Right lobe of liver (tissue), 6 donors: Measurements from ENCODE around the gene ADGRD2. TPM values are rescaled to one million over a fixed set of nuclear protein-coding genes. Genes with fewer than 3 reads are reported as not detected.
A peak's percentile ranks its signal among the peaks of the same experiment; 100 is the strongest.

Source experiments
- ATAC-seq, 4 donors: fragments of 200-7000 bp; cut with Tn5 transposase; one replicate each; pipeline ENCODE4 v1.9.1; 2020; ENCODE audit warnings: mild to moderate bottlenecking in 4 of 4, moderate library complexity in 4 of 4
- DNase-seq, 3 donors: peaks; one replicate each; pipeline ENCODE4 v3.0.0-alpha.2; 2020
- H3K27ac ChIP-seq, 3 donors: fragments of 200-600 bp; one replicate each; pipeline ENCODE4 v1.8.0; 2022
- H3K27me3 ChIP-seq, 2 donors: fragments of 200-600 bp; one replicate each; pipeline ENCODE4 v1.8.0; 2022
- H3K36me3 ChIP-seq, 4 donors: fragments of 200-600 bp; sonication (generic) in 1 of 4; one replicate each; pipeline versions ENCODE4 v1.5.1 to v1.8.0; 2017 to 2022; ENCODE audit warnings: control low read depth in 1 of 4
- H3K4me1 ChIP-seq, 4 donors: fragments of 200-600 bp; sonication (generic) in 1 of 4; one replicate each; pipeline versions ENCODE4 v1.5.1 to v1.8.0; 2017 to 2022; ENCODE audit warnings: control low read depth in 1 of 4
- H3K4me3 ChIP-seq, 3 donors: fragments of 200-600 bp; one replicate each; pipeline ENCODE4 v1.8.0; 2022
- H3K9me3 ChIP-seq, 4 donors: fragments of 200-600 bp; sonication (generic) in 1 of 4; one replicate each; pipeline versions ENCODE4 v1.5.1 to v1.8.0; 2017 to 2022; ENCODE audit warnings: control low read depth in 1 of 4
- CTCF ChIP-seq, 4 donors: fragments of 200-600 bp in 3 of 4; fragments of 450-650 bp in 1 of 4; IDR thresholded peaks; one replicate each; pipeline versions ENCODE4 v1.5.1 to v1.8.0; 2016 to 2022; ENCODE audit warnings: antibody characterized with exemption in 4 of 4, mild to moderate bottlenecking in 2 of 4
- POLR2A ChIP-seq: fragments of 450-650 bp; IDR thresholded peaks from one replicate; pipeline ENCODE4 v1.6.1; 2017; ENCODE audit warnings: antibody characterized with exemption, mild to moderate bottlenecking
- WGBS: methylation state at CpG from one replicate; pipeline ENCODE4 v1.1.6; 2018; ENCODE audit warnings: low coverage, low lambda C conversion rate; ENCODE audit not compliant: insufficient coverage; ENCODE audit errors: missing lambda C conversion rate; 5-methylcytosine and 5-hydroxymethylcytosine counted together
- intact Hi-C, 2 donors: fragments of 100-400 bp; cut with DNase I; formaldehyde crosslinking; loops; one replicate each; pipeline versions ENCODE4 v1.11.2 to v1.14.1; 2022
- total RNA-seq, 6 experiments: library from RNA; depleted of rRNA in 2 of 6; stranded (reverse); fragments of >200 nt in 2 of 6; fragmentation: NEBNext Ultra II Directional in 3 of 6; extraction: Animal tissue kit (Norgen Biotek cat#: 25700) in 3 of 6; gene quantifications; one replicate each; pipeline versions ENCODE4 v1.1.0 to v1.2.4, GENCODE V29; 2016 to 2023
- donor health status: DM: no; HTN: yes; CAD: no.
- donor health status: DM: no; HTN: no; CAD: no.
- donor health status: DM: no; HTN: no; CAD: no.
- donor health status: DM: no; HTN: yes; CAD: no.
- donor health status: DM: no; HTN: yes; CAD: no.

The ADGRD2 gene
- total RNA-seq, 6 experiments from 2014 or later, result not detected

- H3K4me3 ChIP-seq, result no peak overlapping the region
- H3K36me3 ChIP-seq, result no peaks in the 10 kb centered on the region
- no peak overlapping the region for H3K27ac ChIP-seq
- 64% methylated on average over 6 of the region's 6 CpGs for WGBS
- ATAC-seq, result no peak
- peaks cover 0 to 7% of the 10 kb centered on the region in 2 donors for H3K27me3 ChIP-seq
- no peaks in the 10 kb centered on the region for H3K9me3 ChIP-seq
- no peak for DNase-seq
- TF ChIP-seq CTCF (IDR thresholded peaks at IDR 0.05) (no peak), POLR2A (no peak)
- peaks cover 0 to 5% (median 0%) of the 10 kb centered on the region in 4 donors for H3K4me1 ChIP-seq
- intact Hi-C loops, result no loop called here
Measured at GRCh38 chr9:124498040-124498439, 47.8 kb downstream of the ADGRD2 start.

- no peaks in the 10 kb centered on the region for H3K36me3 ChIP-seq
- 20% methylated on average over 1 of the region's 15 CpGs for WGBS
- no peak for ATAC-seq
- H3K4me3 ChIP-seq, result no peak overlapping the region
- intact Hi-C loops, result no loop called here
- peaks cover 0 to 13% of the 10 kb centered on the region in 2 donors for H3K27me3 ChIP-seq
- TF ChIP-seq POLR2A, result no peak
- TF ChIP-seq CTCF (IDR thresholded peaks at IDR 0.05), result no peak
- no peaks in the 10 kb centered on the region for H3K9me3 ChIP-seq
- no peak overlapping the region for H3K27ac ChIP-seq
- DNase-seq, result no peak
- peaks cover 0 to 5% (median 0%) of the 10 kb centered on the region in 4 donors for H3K4me1 ChIP-seq
Measured at GRCh38 chr9:124498499-124499146, 48.4 kb downstream of the ADGRD2 start.

- Histone ChIP-seq H3K4me3 (no peak overlapping the region), H3K36me3 (no peaks in the 10 kb centered on the region), H3K27ac (no peak overlapping the region), H3K9me3 (no peaks in the 10 kb centered on the region), H3K27me3 (peaks cover 0 to 17% of the 10 kb centered on the region in 2 donors), H3K4me1 (peaks cover 0 to 7% (median 2%) of the 10 kb centered on the region in 4 donors)
- ATAC-seq (no peak), DNase-seq (no peak)
- TF ChIP-seq POLR2A (no peak), CTCF (IDR thresholded peaks at IDR 0.05) (no peak)
- intact Hi-C loops, result no loop called here
- no CpG with 5 or more reads among the region's 3 CpGs for WGBS
Measured at GRCh38 chr9:124499216-124499615, 49.0 kb downstream of the ADGRD2 start.

- H3K4me3 ChIP-seq, result no peak overlapping the region
- no peak for TF ChIP-seq POLR2A
- no peak for TF ChIP-seq CTCF (IDR thresholded peaks at IDR 0.05)
- no peak for ATAC-seq
- intact Hi-C loops, result no loop called here
- H3K4me1 ChIP-seq, result peaks cover 0 to 6% (median 2%) of the 10 kb centered on the region in 4 donors
- DNase-seq, result peak in 1 of 3 donors; percentile 52
- 92% methylated on average over 2 of the region's 40 CpGs for WGBS
- H3K9me3 ChIP-seq, result no peaks in the 10 kb centered on the region
- H3K27me3 ChIP-seq, result peaks cover 0 to 19% of the 10 kb centered on the region in 2 donors
- H3K27ac ChIP-seq, result no peak overlapping the region
- no peaks in the 10 kb centered on the region for H3K36me3 ChIP-seq
Measured at GRCh38 chr9:124500028-124500795, 50.0 kb downstream of the ADGRD2 start.
